Lower lobe of right lung (tissue), 2 donors: ENCODE data around the gene ARAP1. TPM values are rescaled to one million over a fixed set of nuclear protein-coding genes. Genes with fewer than 3 reads are reported as not detected.

ENCODE experiments used
- ATAC-seq, 2 donors: fragments of 200-7000 bp; cut with Tn5 transposase; one replicate each; pipeline ENCODE4 v1.9.1; 2020 to 2022; ENCODE audit warnings: mild to moderate bottlenecking in 2 of 2, moderate library complexity in 2 of 2
- DNase-seq: peaks from one replicate; pipeline ENCODE4 v3.0.0-alpha.2; 2020
- H3K27ac ChIP-seq: fragments of 200-600 bp; one replicate; pipeline ENCODE4 v1.8.0; 2022
- H3K27me3 ChIP-seq: fragments of 200-600 bp; one replicate; pipeline ENCODE4 v1.8.0; 2022; ENCODE audit warnings: low read depth
- H3K36me3 ChIP-seq: fragments of 200-600 bp; one replicate; pipeline ENCODE4 v1.8.0; 2022; ENCODE audit warnings: mild to moderate bottlenecking
- H3K4me1 ChIP-seq: fragments of 200-600 bp; one replicate; pipeline ENCODE4 v1.8.0; 2022
- H3K4me3 ChIP-seq: fragments of 200-600 bp; one replicate; pipeline ENCODE4 v1.8.0; 2022; ENCODE audit warnings: mild to moderate bottlenecking
- H3K9me3 ChIP-seq: fragments of 200-600 bp; one replicate; pipeline ENCODE4 v1.8.0; 2022
- CTCF ChIP-seq: fragments of 200-600 bp; IDR thresholded peaks from one replicate; pipeline ENCODE4 v1.8.0; 2022; ENCODE audit warnings: antibody characterized with exemption, mild to moderate bottlenecking
- intact Hi-C: fragments of 100-400 bp; cut with DNase I; formaldehyde crosslinking; loops from one replicate; pipeline ENCODE4 v1.11.0; 2022
- total RNA-seq: library from RNA; stranded (reverse); fragmentation: NEBNext Ultra II Directional; extraction: Animal tissue kit (Norgen Biotek cat#: 25700); gene quantifications from one replicate; pipeline ENCODE4 v1.2.1, GENCODE V29; 2021
- donor health status: DM: no; HTN: yes; CAD: no; lungs with severe emphysema.

The ARAP1 gene
- total RNA-seq, 1 donor from 2014 or later: 276 TPM

GRCh38 chr11:72710278-72710677 is 41.9 kb downstream of the ARAP1 start:
- Histone ChIP-seq H3K27me3 (no peaks in the 10 kb centered on the region), H3K4me1 (peaks cover 23% of the 10 kb centered on the region), H3K36me3 (peaks cover 99% of the 10 kb centered on the region), H3K27ac (no peak overlapping the region), H3K4me3 (no peak overlapping the region), H3K9me3 (no peaks in the 10 kb centered on the region)
- ATAC-seq: no peak
- DNase-seq: no peak
- no peak for TF ChIP-seq CTCF
- intact Hi-C loops: no loop called here

GRCh38 chr11:72709478-72710238 is 42.5 kb downstream of the ARAP1 start:
- TF ChIP-seq CTCF: no peak
- DNase-seq (no peak), ATAC-seq (no peak)
- intact Hi-C loops: no loop called here
- Histone ChIP-seq H3K4me3 (no peak overlapping the region), H3K27ac (no peak overlapping the region), H3K36me3 (peaks cover 99% of the 10 kb centered on the region), H3K4me1 (peaks cover 17% of the 10 kb centered on the region), H3K9me3 (no peaks in the 10 kb centered on the region), H3K27me3 (no peaks in the 10 kb centered on the region)

DNA sequence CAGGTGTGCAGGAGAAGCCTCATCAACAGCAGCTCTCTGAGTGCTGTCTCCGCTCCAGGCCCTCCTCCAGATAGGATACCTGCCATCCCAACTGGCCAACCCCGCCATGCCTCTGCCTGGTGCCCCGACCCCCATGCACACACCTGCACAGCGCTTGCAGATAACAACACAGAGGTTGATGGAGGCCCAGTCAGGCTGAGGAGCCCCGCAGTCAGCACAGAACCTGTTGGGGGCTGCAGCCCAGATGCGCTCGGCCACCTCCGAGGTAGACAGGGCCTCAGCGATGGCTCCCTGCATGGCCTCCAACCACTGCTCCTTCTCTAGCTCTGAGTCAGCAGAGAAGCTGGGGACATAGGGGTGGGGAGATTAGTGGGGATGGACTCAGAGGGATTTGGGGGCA is 45.2 kb downstream of the ARAP1 start:
- intact Hi-C loops: no loop called here
- Histone ChIP-seq H3K27me3 (no peaks in the 10 kb centered on the region), H3K36me3 (peaks cover 99% of the 10 kb centered on the region), H3K9me3 (no peaks in the 10 kb centered on the region), H3K27ac (no peak overlapping the region), H3K4me1 (peaks cover 26% of the 10 kb centered on the region), H3K4me3 (no peak overlapping the region)
- TF ChIP-seq CTCF: no peak
- DNase-seq (no peak), ATAC-seq (no peak)

DNA sequence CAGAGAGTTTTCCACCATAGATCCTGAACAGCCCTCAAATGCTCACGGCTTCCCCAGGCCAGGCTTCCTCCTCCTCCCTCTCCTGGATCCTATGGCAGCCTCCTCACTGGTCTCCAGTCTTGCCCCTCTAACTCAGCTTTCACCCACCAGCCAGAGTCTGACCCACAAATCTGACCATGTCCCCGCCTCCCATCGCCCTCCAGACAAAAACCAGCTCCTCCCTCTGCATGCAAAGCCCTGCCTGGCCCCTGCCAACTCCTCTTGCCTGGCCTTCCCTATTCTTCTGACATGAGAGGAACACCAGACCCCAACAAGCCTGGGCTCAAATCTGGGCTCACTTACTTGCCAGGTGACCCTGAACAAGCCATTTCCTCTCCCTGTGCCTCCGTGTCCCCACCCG is 45.6 kb downstream of the ARAP1 start:
- H3K9me3 ChIP-seq: no peaks in the 10 kb centered on the region
- DNase-seq (no peak), ATAC-seq (no peak)
- peaks cover 99% of the 10 kb centered on the region for H3K36me3 ChIP-seq
- peaks cover 29% of the 10 kb centered on the region for H3K4me1 ChIP-seq
- intact Hi-C loops: no loop called here
- no peak overlapping the region for H3K27ac ChIP-seq
- H3K27me3 ChIP-seq: no peaks in the 10 kb centered on the region
- no peak for TF ChIP-seq CTCF
- H3K4me3 ChIP-seq: no peak overlapping the region

- no peak for ATAC-seq
- TF ChIP-seq CTCF: no peak
- intact Hi-C loops: no loop called here
- Histone ChIP-seq H3K9me3 (no peaks in the 10 kb centered on the region), H3K4me3 (no peak overlapping the region), H3K4me1 (peaks cover 34% of the 10 kb centered on the region), H3K36me3 (peaks cover 99% of the 10 kb centered on the region), H3K27me3 (no peaks in the 10 kb centered on the region), H3K27ac (no peak overlapping the region)
- no peak for DNase-seq
Measured at GRCh38 chr11:72705442-72706365, 46.5 kb downstream of the ARAP1 start.
